ENCODE measurements around the gene ARHGAP42.

The ARHGAP42 gene

GRCh38 chr11:100922121-100922520, 235.0 kb downstream of the ARHGAP42 start:
- in situ Hi-C loops (cut with MboI; ENCODE audit: low pct_unique_long_range_greater_than_20kb, low sequenced_read_pairs, unreplicated experiment), result loop anchor here (10.0 kb wide), 2 partner anchors 57 to 337 kb away; no protein-coding TSS in a partner anchor
- TF ChIP-seq CTCF (IDR thresholded peaks at IDR 0.05; ENCODE audit: extremely low read depth, insufficient read depth, missing control alignments), result no peak
- no peak for DNase-seq (ENCODE audit: low spot score)

- no peak for DNase-seq (ENCODE audit: low spot score)
- TF ChIP-seq CTCF (IDR thresholded peaks at IDR 0.05; ENCODE audit: extremely low read depth, insufficient read depth, missing control alignments), result no peak
- in situ Hi-C loops (cut with MboI; ENCODE audit: low pct_unique_long_range_greater_than_20kb, low sequenced_read_pairs, unreplicated experiment), result loop anchor here (10.0 kb wide), 2 partner anchors 59 to 339 kb away; no protein-coding TSS in a partner anchor
Observed at GRCh38 chr11:100923555-100923954, 236.5 kb downstream of the ARHGAP42 start.

- peak; percentile 4 for DNase-seq (ENCODE audit: low spot score)
- in situ Hi-C loops (cut with MboI; ENCODE audit: low pct_unique_long_range_greater_than_20kb, low sequenced_read_pairs, unreplicated experiment), result loop anchor here (10.0 kb wide), 2 partner anchors 61 to 341 kb away; no protein-coding TSS in a partner anchor
- no peak for TF ChIP-seq CTCF (IDR thresholded peaks at IDR 0.05; ENCODE audit: extremely low read depth, insufficient read depth, missing control alignments)
Observed at GRCh38 chr11:100925935-100926334, 238.8 kb downstream of the ARHGAP42 start.

GRCh38 chr11:100927579-100927978, 240.5 kb downstream of the ARHGAP42 start:
- no peak for DNase-seq (ENCODE audit: low spot score)
- in situ Hi-C loops (cut with MboI; ENCODE audit: low pct_unique_long_range_greater_than_20kb, low sequenced_read_pairs, unreplicated experiment), result loop anchor here (10.0 kb wide), 2 partner anchors 63 to 343 kb away; no protein-coding TSS in a partner anchor
- TF ChIP-seq CTCF (IDR thresholded peaks at IDR 0.05; ENCODE audit: extremely low read depth, insufficient read depth, missing control alignments), result no peak

GRCh38 chr11:100928426-100928825, 241.3 kb downstream of the ARHGAP42 start:
- in situ Hi-C loops (cut with MboI; ENCODE audit: low pct_unique_long_range_greater_than_20kb, low sequenced_read_pairs, unreplicated experiment), result loop anchor here (10.0 kb wide), 2 partner anchors 64 to 344 kb away; no protein-coding TSS in a partner anchor
- TF ChIP-seq CTCF (IDR thresholded peaks at IDR 0.05; ENCODE audit: extremely low read depth, insufficient read depth, missing control alignments), result no peak
- no peak for DNase-seq (ENCODE audit: low spot score)

- TF ChIP-seq CTCF (IDR thresholded peaks at IDR 0.05; ENCODE audit: extremely low read depth, insufficient read depth, missing control alignments), result no peak
- peak; percentile 7 for DNase-seq (ENCODE audit: low spot score)
- in situ Hi-C loops (cut with MboI; ENCODE audit: low pct_unique_long_range_greater_than_20kb, low sequenced_read_pairs, unreplicated experiment), result loop anchor here (10.0 kb wide), 2 partner anchors 65 to 345 kb away; no protein-coding TSS in a partner anchor
Observed at GRCh38 chr11:100929377-100929776, 242.3 kb downstream of the ARHGAP42 start.
